Measurements from ENCODE around the gene PUS10.

DNA sequence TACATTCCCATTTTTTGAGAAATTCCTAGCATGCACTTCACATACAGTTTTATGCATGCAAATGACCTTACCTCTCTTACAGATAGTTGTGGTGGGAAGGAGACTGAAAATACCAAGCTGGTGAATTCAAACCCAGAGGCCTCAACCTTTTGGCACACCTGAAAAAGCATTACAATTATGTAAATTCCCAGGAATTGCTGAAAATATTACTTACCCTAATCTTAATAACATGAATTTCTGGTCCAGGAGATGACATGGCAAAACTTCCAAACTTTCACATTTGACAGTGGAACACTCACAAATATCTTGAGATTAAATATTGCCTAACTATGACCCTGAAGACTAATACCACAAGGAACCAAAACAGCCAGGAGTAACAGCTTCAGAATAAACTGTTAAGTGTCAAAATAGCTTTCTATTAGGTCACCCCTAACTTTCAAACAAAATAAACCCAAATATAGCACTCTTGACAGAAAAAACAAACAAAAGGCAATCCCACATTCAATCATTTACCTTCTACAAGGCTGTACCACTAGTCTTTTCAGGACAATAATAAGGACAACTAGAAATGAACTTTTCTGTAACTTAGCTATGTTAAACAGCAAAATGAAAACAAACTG, 11.5 kb downstream of the PUS10 start:
- TF ChIP-seq, protein P1, sequence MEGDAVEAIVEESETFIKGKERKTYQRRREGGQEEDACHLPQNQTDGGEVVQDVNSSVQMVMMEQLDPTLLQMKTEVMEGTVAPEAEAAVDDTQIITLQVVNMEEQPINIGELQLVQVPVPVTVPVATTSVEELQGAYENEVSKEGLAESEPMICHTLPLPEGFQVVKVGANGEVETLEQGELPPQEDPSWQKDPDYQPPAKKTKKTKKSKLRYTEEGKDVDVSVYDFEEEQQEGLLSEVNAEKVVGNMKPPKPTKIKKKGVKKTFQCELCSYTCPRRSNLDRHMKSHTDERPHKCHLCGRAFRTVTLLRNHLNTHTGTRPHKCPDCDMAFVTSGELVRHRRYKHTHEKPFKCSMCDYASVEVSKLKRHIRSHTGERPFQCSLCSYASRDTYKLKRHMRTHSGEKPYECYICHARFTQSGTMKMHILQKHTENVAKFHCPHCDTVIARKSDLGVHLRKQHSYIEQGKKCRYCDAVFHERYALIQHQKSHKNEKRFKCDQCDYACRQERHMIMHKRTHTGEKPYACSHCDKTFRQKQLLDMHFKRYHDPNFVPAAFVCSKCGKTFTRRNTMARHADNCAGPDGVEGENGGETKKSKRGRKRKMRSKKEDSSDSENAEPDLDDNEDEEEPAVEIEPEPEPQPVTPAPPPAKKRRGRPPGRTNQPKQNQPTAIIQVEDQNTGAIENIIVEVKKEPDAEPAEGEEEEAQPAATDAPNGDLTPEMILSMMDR (IDR thresholded peaks at IDR 0.05), result no peak
- TF ChIP-seq POLR2AphosphoS5 (IDR thresholded peaks at IDR 0.05; ENCODE audit: low read depth, low read length), result no peak
- TF ChIP-seq, protein P2, sequence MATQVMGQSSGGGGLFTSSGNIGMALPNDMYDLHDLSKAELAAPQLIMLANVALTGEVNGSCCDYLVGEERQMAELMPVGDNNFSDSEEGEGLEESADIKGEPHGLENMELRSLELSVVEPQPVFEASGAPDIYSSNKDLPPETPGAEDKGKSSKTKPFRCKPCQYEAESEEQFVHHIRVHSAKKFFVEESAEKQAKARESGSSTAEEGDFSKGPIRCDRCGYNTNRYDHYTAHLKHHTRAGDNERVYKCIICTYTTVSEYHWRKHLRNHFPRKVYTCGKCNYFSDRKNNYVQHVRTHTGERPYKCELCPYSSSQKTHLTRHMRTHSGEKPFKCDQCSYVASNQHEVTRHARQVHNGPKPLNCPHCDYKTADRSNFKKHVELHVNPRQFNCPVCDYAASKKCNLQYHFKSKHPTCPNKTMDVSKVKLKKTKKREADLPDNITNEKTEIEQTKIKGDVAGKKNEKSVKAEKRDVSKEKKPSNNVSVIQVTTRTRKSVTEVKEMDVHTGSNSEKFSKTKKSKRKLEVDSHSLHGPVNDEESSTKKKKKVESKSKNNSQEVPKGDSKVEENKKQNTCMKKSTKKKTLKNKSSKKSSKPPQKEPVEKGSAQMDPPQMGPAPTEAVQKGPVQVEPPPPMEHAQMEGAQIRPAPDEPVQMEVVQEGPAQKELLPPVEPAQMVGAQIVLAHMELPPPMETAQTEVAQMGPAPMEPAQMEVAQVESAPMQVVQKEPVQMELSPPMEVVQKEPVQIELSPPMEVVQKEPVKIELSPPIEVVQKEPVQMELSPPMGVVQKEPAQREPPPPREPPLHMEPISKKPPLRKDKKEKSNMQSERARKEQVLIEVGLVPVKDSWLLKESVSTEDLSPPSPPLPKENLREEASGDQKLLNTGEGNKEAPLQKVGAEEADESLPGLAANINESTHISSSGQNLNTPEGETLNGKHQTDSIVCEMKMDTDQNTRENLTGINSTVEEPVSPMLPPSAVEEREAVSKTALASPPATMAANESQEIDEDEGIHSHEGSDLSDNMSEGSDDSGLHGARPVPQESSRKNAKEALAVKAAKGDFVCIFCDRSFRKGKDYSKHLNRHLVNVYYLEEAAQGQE (IDR thresholded peaks at IDR 0.05; ENCODE audit: insufficient read depth in 1 of 2, low read depth in 2 of 2, low read length in 1 of 2), result no peak
- TF ChIP-seq SIN3A (IDR thresholded peaks at IDR 0.05; ENCODE audit: borderline replicate concordance, insufficient read depth, low read depth, low read length), result no peak
- TF ChIP-seq TCF7L2 (IDR thresholded peaks at IDR 0.05; ENCODE audit: low read depth, low read length), result no peak
